GM19035 (cell line): ENCODE measurements around the gene MSL3B.

ENCODE experiments used
- ATAC-seq: cut with Tn5 transposase; IDR thresholded peaks from one replicate; pipeline ENCODE4 v1.9.1; 2021; ENCODE audit not compliant: unreplicated experiment

Gene MSL3B

DNA sequence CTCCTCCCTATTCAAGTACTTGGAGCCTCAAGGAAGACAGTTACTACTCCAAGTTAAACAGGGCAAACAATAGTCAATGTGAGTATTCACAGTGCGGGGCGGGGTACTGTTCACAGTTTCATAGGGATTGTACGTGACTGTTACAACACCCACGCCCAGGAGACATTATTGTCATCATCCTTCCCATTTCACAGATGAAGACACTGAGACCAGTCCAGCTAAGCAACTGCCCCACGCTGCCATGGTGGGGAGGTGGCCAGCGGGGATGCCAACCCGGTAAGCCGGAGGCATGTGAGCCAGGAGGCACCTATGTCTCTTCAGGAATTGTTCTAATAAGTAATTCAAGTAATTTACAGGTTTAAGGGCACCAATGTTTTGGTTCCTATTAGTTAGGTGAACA, 14.8 kb downstream of the MSL3B start:
- ATAC-seq = no peak

- no peak for ATAC-seq
These were observed 16.1 kb downstream of the MSL3B start for GRCh38 chr2:233852056-233852455.

GRCh38 chr2:233851169-233851568, 17.0 kb downstream of the MSL3B start:
- no peak for ATAC-seq

DNA sequence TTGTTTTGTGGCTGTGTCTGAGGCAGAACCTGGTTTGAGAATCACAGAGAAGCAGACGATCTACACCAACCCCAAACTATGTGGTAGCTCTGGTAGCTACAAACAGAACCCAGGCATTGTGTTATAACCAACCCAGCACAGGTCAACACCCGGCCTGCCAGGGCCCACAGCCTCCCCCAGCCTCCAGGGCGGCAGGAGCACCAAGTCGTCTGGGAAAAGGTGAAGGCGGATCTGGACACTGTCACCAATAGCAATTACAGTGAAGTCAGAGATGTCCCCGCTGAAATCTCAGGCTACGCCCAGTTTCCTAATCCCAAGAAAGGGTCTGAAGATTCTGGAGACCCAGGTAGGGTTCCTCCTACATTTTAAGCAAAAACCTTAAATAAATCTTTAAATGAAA, 17.4 kb downstream of the MSL3B start:
- no peak for ATAC-seq

DNA sequence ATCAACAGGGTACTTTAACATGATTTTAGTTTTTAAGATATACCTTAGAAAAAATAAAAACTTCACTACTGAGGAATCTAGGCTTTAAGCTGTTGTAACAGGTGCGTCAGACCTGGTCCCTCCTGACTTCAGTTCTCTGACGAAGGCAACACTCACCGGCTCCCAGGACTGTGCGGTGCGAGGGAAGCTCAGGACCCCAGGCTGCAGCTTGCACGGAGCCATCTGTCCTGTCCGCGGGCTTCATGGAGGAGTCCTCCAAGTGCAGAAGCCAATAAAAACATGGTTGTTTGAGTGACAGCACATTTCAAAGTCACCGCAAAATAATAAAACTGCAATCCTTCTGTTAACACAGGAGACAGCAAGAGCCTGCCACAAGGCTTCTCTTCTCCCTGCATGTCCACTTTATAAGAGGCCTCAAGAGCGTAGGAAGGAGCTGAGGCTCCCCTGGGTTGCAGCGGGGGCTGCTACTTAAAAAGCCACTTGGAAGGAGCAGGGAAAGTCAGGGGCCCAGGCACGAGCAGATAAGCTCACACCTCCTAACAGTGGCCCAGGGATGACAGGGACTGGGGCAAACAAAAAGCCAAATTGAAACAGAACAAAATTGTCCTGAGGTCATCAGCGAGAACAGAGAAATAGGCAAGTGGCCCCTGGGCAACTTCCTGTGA, 18.4 kb downstream of the MSL3B start:
- ATAC-seq = no peak

GRCh38 chr2:233848276-233848675, 19.9 kb downstream of the MSL3B start:
- no peak for ATAC-seq

GRCh38 chr2:233847248-233847898, 20.8 kb downstream of the MSL3B start:
- no peak for ATAC-seq

GRCh38 chr2:233846387-233847247, 21.6 kb downstream of the MSL3B start:
- no peak for ATAC-seq

DNA sequence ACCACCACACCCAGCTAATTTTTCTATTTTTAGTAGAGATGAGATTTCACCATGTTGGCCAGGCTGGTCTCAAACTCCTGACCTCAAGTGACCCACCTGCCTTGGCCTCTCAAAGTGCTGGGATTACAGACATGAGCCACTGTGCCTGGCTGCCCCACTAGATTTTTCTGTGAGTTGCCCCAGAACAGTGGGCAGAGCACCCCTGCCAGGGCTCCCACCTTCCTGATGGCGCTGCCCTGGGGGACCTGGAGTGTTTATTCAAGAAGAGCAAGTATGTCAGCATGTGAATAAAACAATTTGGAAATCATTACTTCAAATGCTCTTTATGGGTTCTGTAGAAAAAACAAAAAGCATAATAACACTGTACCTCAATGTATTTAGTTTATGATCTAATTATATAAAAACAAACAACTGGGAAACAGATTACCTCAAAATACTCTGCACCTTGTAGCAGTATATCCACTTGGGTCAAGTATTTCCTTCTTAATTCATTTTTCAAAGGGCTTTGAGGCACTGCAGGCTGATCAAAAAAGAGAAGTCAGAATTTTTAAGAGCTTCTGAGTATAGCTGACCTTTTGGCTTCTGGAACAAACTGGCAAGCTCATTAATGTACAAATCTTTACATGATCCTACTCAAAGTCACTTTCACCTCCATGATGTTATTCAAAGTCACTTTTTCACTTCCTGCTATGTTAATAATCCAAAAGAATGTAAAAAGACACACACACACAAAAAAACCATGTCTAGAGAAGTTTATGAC, 22.7 kb downstream of the MSL3B start:
- no peak for ATAC-seq

GRCh38 chr2:233844836-233845235, 23.4 kb downstream of the MSL3B start:
- ATAC-seq = no peak

DNA sequence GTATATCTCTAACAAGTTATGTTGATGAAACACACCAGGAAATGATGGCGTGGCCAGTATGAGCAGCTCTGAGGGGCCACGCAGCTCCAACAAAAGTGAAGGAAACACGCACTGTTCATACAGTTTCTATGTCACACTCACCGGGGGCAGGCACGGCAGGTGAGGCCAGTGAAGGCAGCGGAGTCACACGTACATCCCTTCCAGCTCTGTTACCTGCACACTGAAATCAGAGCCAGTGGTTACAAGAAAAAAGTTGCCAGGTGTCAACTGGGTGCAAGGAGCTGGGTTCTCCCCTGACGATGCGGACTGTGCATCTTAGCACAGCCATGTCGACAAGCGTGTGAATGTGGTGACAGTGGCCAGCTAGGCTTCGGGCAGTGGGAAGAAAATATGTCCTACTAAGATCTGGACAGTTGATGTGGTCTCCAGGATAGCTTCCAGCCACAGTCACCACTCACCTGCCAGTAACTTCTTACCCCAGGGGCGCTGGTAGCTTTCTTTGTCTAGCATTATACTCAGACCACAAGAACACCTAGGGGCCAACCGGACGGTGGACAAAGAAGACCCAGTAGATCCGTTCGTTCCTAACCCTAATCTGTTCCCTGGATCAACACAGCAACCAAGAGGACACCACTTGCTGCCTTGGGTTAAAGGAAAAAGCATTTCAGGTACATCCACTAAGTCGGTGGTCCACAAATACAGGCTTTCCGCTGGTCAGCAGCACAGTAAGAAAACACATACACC, 23.9 kb downstream of the MSL3B start:
- no peak for ATAC-seq

- no peak for ATAC-seq
These were observed 27.0 kb downstream of the MSL3B start for GRCh38 chr2:233841183-233841582.

GRCh38 chr2:233840520-233840919, 27.7 kb downstream of the MSL3B start:
- ATAC-seq = no peak

GRCh38 chr2:233839447-233839820, 28.8 kb downstream of the MSL3B start:
- ATAC-seq = no peak

DNA sequence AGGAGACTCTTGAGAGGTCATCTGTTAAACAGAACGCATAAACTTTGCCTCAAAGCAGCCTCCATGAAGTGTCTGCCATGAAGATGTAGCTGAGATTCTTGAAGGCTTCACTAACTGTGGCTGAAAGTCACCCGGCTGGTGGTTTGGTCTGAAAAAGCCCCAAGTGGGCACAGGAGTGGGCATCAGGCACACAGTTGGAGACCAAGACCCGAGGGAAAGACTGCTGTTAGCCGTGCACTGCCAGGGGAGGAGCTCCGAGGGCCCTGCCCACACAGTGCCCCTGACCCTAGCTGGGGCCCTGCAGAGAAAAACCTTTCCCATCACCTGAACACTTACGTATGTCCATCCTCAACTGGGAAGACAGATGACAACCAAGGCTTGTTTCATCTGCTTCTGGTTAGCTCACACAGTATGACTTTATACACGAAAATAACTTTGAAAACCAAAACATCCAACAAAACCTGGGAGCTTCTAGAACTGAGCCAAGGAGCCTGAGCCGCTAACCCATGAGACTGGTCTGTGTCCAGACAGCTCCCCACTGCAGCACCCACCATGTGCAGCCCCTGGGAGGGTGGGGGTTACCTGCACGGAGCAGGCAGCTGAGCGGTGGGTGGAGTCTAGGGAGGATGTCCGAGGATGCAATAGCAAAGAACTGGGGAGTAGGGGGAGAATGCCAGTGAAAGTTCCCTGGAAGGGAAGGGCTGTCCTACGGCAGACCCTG, 29.3 kb downstream of the MSL3B start:
- no peak for ATAC-seq

GRCh38 chr2:233838251-233838650, 29.9 kb downstream of the MSL3B start:
- no peak for ATAC-seq

- ATAC-seq = no peak
These were observed 30.4 kb downstream of the MSL3B start for GRCh38 chr2:233837694-233838229.

DNA sequence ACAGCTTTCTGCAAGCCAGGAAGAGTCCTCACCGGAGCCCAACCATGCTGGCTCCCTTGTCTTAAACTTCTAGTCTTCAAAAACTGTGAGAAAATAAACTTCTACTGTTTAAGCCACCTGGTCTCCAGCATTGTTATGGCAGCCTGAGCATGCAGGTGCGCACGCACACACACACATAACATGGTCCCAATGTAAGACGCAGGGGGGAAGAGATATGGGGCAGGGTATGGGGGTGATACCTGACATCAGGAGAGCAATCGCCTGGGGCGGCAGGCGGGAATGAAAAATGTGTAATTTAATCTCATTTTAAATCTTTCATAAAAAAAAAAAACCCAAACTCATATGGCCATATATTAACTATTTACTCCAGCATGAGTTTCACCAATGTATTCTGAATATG, 31.8 kb downstream of the MSL3B start:
- ATAC-seq = no peak
